T47D (cell line): ENCODE data around the gene PLEKHM1.
"Not testable (repeated sequence)": the region's sequence is repeated elsewhere in the genome, so short reads cannot be mapped to it uniquely, and the experiment has no call there.

ENCODE experiments used
- DNase-seq, 2 experiments: peaks; one replicate each; pipeline versions ENCODE4 v3.0.0 to v3.0.0-alpha.2; 2011 to 2012; ENCODE audit warnings: low read depth in 1 of 2, low spot score in 1 of 2
- in situ Hi-C: cut with HindIII; loops from 2 replicates; pipeline ENCODE4 v1.10.0; 2016; ENCODE audit warnings: low sequenced_read_pairs, low pct_unique_long_range_greater_than_20kb

Gene PLEKHM1

DNA sequence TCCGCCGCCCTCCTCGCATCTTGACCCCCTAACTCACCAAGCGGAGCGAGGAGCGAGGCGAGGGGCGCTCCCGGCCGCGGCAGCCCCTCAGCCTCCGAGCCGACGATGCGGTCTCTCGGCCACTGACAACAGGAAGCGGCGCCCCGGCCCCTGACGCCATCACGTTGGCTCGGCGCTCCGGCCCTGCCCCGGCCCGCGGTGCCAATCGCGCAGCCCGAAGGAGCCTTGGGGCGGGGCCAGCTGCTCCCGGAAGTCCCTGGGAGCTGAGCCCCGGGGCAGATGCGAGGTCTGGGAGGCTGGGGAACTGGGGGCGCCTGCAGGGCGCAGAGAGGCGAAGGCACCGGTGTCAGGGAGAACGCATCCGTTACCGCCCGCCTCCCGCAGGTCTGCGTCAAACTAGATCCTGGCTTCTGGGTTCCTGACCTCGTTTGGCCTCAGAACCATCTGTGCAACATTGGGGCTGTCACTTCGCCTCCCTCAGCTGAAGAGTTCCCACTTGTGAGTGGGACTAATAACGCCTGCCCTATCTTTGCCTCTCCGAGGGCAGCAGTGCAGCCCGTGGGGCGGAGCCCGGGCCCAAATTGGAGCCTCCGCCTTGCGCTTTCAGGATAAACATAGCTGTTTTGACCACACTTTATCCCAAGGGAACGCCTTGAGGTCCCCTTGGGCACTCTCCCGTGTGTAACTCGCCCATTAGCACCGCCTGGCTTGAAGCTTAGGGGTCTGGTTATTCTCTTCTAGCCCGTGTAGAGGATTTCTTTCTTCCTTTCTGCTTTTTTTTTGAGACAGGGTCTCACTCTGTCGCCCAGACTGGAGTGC lies at the start of gene PLEKHM1:
TSS of gene PLEKHM1 (minus strand) at position 107 of the 819 bp plus-strand sequence. CDS start 8,237 bp downstream, outside the sequence.
- DNase-seq: peak; percentile 69 to 82
- in situ Hi-C loops: not testable (repeated sequence)

DNA sequence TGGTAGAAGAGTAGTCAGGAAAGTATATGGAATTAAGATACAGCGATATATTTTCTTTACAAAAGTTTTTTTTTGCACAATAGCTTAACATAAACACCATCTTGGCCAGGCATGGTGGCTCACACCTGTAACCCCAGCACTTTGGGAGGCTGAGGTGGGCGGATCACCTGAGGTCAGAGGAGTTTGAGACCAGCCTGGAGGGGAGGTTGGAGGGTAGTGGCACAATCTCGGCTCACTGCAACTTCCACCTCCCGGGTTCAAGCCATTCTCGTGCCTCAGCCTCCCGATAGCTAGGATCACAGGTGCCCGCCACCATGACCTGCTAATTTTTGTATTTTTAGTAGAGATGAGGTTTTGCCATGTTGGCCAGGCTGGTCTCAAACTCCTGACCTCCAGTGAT lies 47.6 kb upstream of the PLEKHM1 start:
- in situ Hi-C loops, DNase-seq: not testable (repeated sequence)

- in situ Hi-C loops: not testable (repeated sequence)
Measured at GRCh38 chr17:45506072-45506471, 15.6 kb upstream of the PLEKHM1 start.

GRCh38 chr17:45505183-45505582 lies 14.7 kb upstream of the PLEKHM1 start:
- in situ Hi-C loops: not testable (repeated sequence)

More at GRCh38 chr17:45506072-45506471, 15.6 kb upstream of the PLEKHM1 start:
- DNase-seq: not testable (repeated sequence)

GRCh38 chr17:45501092-45501707 lies 10.7 kb upstream of the PLEKHM1 start:
- in situ Hi-C loops: not testable (repeated sequence)
- peak in 1 of 2 experiments; percentile 37 for DNase-seq

More at GRCh38 chr17:45505183-45505582, 14.7 kb upstream of the PLEKHM1 start:
- DNase-seq: not testable (repeated sequence)

DNA sequence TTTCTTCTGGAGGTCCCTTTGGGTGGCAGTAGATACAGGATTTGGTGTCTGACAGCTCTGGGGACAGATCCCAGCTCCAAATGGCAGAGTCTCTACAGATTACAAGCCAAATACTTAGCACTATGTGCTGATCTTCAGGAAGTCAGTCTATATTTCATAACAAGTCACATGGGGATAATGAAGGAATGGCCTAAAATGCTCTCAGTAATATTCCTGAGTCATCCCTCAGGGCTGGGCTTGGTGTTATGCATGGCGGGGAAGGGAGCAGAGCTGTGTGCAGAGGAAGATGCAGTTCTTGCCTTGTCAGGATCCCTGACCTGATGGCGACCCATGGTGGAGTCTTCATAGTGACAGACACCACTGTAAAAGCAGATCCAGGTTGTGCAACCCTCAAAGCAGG lies 10.0 kb upstream of the PLEKHM1 start:
- in situ Hi-C loops, DNase-seq: not testable (repeated sequence)

- DNase-seq, in situ Hi-C loops: not testable (repeated sequence)
Measured at GRCh38 chr17:45499208-45499607, 8.7 kb upstream of the PLEKHM1 start.

DNA sequence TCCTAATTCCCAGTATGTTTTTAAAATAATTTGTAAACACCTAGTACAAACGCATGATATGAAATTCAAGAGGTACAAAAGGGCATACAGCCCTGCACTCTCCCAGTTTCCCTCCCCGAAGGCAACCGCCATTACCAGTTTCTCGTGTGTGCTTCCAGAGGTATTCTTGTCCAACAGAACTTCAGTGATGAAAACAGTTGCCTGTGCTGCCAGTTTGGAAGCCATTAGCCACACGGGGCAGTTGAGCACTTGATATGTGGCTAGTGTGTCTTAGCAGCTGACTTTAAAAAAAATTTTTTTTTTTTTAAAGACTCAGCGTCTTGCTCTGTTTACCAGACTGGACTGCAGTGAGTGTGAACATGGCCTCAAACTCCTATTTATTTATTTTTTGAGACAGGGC lies 7.9 kb upstream of the PLEKHM1 start:
- in situ Hi-C loops, DNase-seq: not testable (repeated sequence)

GRCh38 chr17:45497449-45497848 lies 6.9 kb upstream of the PLEKHM1 start:
- DNase-seq, in situ Hi-C loops: not testable (repeated sequence)

- in situ Hi-C loops, DNase-seq: not testable (repeated sequence)
Measured at GRCh38 chr17:45496507-45496906, 6.0 kb upstream of the PLEKHM1 start.

- in situ Hi-C loops: not testable (repeated sequence)
Measured at GRCh38 chr17:45494556-45494955, 4.0 kb upstream of the PLEKHM1 start.

GRCh38 chr17:45492156-45492555 lies 1.6 kb upstream of the PLEKHM1 start:
- in situ Hi-C loops: not testable (repeated sequence)

More at GRCh38 chr17:45494556-45494955, 4.0 kb upstream of the PLEKHM1 start:
- not testable (repeated sequence) for DNase-seq

GRCh38 chr17:45490198-45490597 lies 323 bp downstream of the PLEKHM1 start:
- in situ Hi-C loops: not testable (repeated sequence)
- DNase-seq: peak in 1 of 2 experiments; percentile 9

More at GRCh38 chr17:45492156-45492555, 1.6 kb upstream of the PLEKHM1 start:
- not testable (repeated sequence) for DNase-seq

DNA sequence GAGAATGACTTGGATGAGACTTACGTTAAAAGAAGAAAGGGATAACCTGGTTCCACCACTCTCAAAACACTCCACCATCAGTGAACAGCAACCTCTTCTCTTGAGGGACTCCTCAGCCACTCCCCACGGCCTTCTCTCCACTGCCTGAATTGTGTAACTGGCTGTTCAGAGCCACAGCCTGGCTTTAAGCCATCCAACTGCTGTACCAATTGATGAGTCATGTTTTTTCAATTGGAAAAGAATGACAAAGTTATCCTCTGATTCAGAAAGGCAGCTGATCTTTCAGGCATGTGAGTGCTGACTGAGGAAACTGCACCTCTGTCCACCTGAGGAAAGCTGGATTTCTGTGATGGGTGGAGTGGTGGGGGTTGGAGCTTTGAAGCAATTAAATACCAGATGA lies 2.8 kb downstream of the PLEKHM1 start:
- in situ Hi-C loops: not testable (repeated sequence)
- DNase-seq: peak; percentile 33 to 75

- in situ Hi-C loops, DNase-seq: not testable (repeated sequence)
Measured at GRCh38 chr17:45483591-45484216, 6.8 kb downstream of the PLEKHM1 start.

- DNase-seq, in situ Hi-C loops: not testable (repeated sequence)
Measured at GRCh38 chr17:45483177-45483576, 7.3 kb downstream of the PLEKHM1 start.

DNA sequence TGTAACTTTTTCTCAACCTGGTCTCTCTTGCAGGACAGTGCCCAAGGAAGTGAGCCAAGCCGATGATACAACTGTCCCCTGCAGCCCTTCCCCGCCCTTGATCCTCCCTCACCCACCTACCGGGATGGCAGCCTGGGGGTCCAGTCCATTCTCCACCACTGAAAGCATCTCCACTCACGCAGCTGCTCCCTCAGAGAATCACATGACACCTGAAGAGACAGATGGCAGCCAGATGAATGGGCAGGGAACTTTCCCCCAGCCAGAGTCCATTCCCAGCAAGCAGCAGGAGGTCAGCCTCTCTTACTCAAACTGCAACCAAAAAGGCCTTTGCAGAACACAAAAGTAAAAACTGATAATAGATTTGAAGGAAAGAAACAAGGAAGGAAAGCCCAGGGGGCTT lies 8.2 kb downstream of the PLEKHM1 start:
- DNase-seq, in situ Hi-C loops: not testable (repeated sequence)

DNA sequence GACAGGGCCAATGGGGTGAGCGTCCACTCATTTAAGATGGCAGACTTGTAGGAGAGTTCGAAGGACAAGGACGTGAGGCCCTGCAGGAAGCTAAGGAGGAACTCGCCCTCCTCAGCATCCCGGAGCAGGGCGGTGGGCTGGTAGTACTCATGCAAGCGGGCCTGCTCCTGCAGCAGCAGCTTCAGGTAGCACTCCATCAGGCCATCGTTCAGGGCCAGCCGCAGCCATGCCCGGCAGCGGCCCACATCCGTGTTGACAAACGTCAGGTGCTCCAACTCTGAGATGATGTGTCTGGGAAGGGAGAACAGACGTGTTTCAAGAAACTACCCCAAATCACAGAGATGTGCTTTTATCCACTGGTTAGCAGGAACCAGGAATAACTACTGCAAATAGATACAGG lies 15.1 kb downstream of the PLEKHM1 start:
- in situ Hi-C loops, DNase-seq: not testable (repeated sequence)
